Neural cell (in vitro differentiated cells): Measurements from ENCODE around the gene YIPF6. TPM values are rescaled to one million over a fixed set of nuclear protein-coding genes. Genes with fewer than 3 reads are reported as not detected.
"Not testable (repeated sequence)": the region's sequence is repeated elsewhere in the genome, so short reads cannot be mapped to it uniquely, and the experiment has no call there.

Source experiments
- H2AFZ ChIP-seq: fragments of 200-600, 300-800 bp; sonication (generic), shearing (Covaris generic); 2 replicates; pipeline ENCODE4 v1.6.0; 2014; ENCODE audit warnings: low read depth, mild to moderate bottlenecking, antibody characterized with exemption, low read length, moderate library complexity
- H3F3A ChIP-seq: fragments of 200-600 bp; shearing (Covaris generic); 2 replicates; pipeline ENCODE4 v1.6.1; 2016; ENCODE audit warnings: mild to moderate bottlenecking, moderate library complexity, mixed read lengths, antibody characterized with exemption, low read length; ENCODE audit not compliant: insufficient read depth, poor library complexity, severe bottlenecking
- H3K27ac ChIP-seq: fragments of 200-600, 300-800 bp; sonication (generic), shearing (Covaris generic); 2 replicates; pipeline ENCODE4 v1.5.1; 2014; ENCODE audit warnings: mild to moderate bottlenecking, low read length, moderate library complexity
- H3K27me3 ChIP-seq: fragments of 300-800, 200-600 bp; sonication (generic), shearing (Covaris generic); 2 replicates; pipeline ENCODE4 v1.6.0; 2014; ENCODE audit warnings: mild to moderate bottlenecking, low read depth, low read length, moderate library complexity; ENCODE audit not compliant: insufficient read depth
- H3K36me3 ChIP-seq: fragments of 300-800, 200-600 bp; sonication (generic), shearing (Covaris generic); 2 replicates; pipeline ENCODE4 v1.5.1; 2014; ENCODE audit warnings: mild to moderate bottlenecking, antibody characterized with exemption, low read length, moderate library complexity; ENCODE audit not compliant: insufficient read depth
- H3K4me2 ChIP-seq: fragments of 300-800, 200-600 bp; sonication (generic), shearing (Covaris generic); 2 replicates; pipeline ENCODE4 v1.6.0; 2014; ENCODE audit warnings: mild to moderate bottlenecking, low read length
- H3K4me3 ChIP-seq: fragments of 300-800, 200-600 bp; sonication (generic), shearing (Covaris generic); 2 replicates; pipeline ENCODE4 v1.5.1; 2014; ENCODE audit warnings: mild to moderate bottlenecking, low read length, moderate library complexity
- H3K79me2 ChIP-seq: fragments of 200-600 bp; shearing (Covaris generic); replicated peaks from 2 replicates; pipeline ENCODE4 v1.6.0; 2014; ENCODE audit warnings: mild to moderate bottlenecking, low read length, moderate library complexity; ENCODE audit not compliant: insufficient read depth
- H3K9ac ChIP-seq: fragments of 300-800, 200-600 bp; sonication (generic), shearing (Covaris generic); 2 replicates; pipeline ENCODE4 v1.6.1; 2016; ENCODE audit warnings: mild to moderate bottlenecking, low read length, mixed read lengths
- H3K9me2 ChIP-seq: fragments of 200-600 bp; shearing (Covaris generic); 2 replicates; pipeline ENCODE4 v1.6.1; 2016; ENCODE audit warnings: mild to moderate bottlenecking, low read length, mixed read lengths; ENCODE audit not compliant: insufficient read depth
- H3K9me3 ChIP-seq: fragments of 200-600, 300-800 bp; sonication (generic), shearing (Covaris generic); 2 replicates; pipeline ENCODE4 v1.6.1; 2016; ENCODE audit warnings: mild to moderate bottlenecking, mixed run types, low read length, moderate library complexity, mixed read lengths
- H4K20me1 ChIP-seq: fragments of 200-600 bp; shearing (Covaris generic); 2 replicates; pipeline ENCODE4 v1.6.1; 2016; ENCODE audit warnings: mild to moderate bottlenecking, mixed run types; ENCODE audit not compliant: insufficient read depth
- CTCF ChIP-seq: fragments of 450-650 bp; IDR thresholded peaks from 2 replicates; pipeline ENCODE4 v1.5.1; 2014; ENCODE audit warnings: antibody characterized with exemption, mild to moderate bottlenecking, moderate library complexity; ENCODE audit not compliant: poor library complexity, severe bottlenecking
- EP300 ChIP-seq: fragments of 450-650 bp; conservative IDR thresholded peaks from 2 replicates; pipeline ENCODE4 v1.6.1; 2014; ENCODE audit warnings: antibody characterized with exemption, mild to moderate bottlenecking, moderate library complexity; ENCODE audit not compliant: poor library complexity, severe bottlenecking
- EZH2 ChIP-seq: fragments of 200-600, 300-800 bp; shearing (Covaris generic), sonication (generic); IDR thresholded peaks from 2 replicates; pipeline ENCODE4 v1.6.1; 2014; ENCODE audit warnings: antibody characterized with exemption, low read length, borderline replicate concordance, mild to moderate bottlenecking; ENCODE audit not compliant: insufficient read depth, poor library complexity, severe bottlenecking
- MXI1 ChIP-seq: fragments of 450-650 bp; conservative IDR thresholded peaks from 2 replicates; pipeline ENCODE4 v1.6.1; 2014; ENCODE audit warnings: antibody characterized with exemption, mild to moderate bottlenecking; ENCODE audit not compliant: poor library complexity, severe bottlenecking
- POLR2AphosphoS5 ChIP-seq: IDR thresholded peaks from 2 replicates; pipeline ENCODE4 v1.6.1; 2012
- RAD21 ChIP-seq: fragments of 450-650 bp; conservative IDR thresholded peaks from 2 replicates; pipeline ENCODE4 v1.6.1; 2014; ENCODE audit warnings: antibody characterized with exemption, mild to moderate bottlenecking, moderate library complexity
- REST ChIP-seq: IDR thresholded peaks from 2 replicates; pipeline ENCODE4 v1.6.1; 2012; ENCODE audit warnings: borderline replicate concordance
- SMC3 ChIP-seq: fragments of 450-650 bp; conservative IDR thresholded peaks from 2 replicates; pipeline ENCODE4 v1.6.1; 2014; ENCODE audit warnings: antibody characterized with exemption, mild to moderate bottlenecking, moderate library complexity; ENCODE audit not compliant: poor library complexity
- TAF1 ChIP-seq: IDR thresholded peaks from 2 replicates; pipeline ENCODE4 v1.6.1; 2012; ENCODE audit warnings: low read depth
- polyA plus RNA-seq: library from polyadenylated mRNA; depleted of rRNA; stranded (reverse); fragments of >200 nt; gene quantifications from 2 replicates; pipeline ENCODE4 v1.2.3, GENCODE V29; 2014

Gene YIPF6
- polyA plus RNA-seq, 1 donor from 2014 or later, result 28.5 TPM

- Histone ChIP-seq H3K79me2 (no peaks in the 10 kb centered on the region), H3K9me2 (no peaks in the 10 kb centered on the region), H3K36me3 (no peaks in the 10 kb centered on the region), H3K27me3 (no peaks in the 10 kb centered on the region), H3F3A (no peaks in the 10 kb centered on the region), H3K9ac (no peak overlapping the region), H3K27ac (no peak overlapping the region), H4K20me1 (no peaks in the 10 kb centered on the region), H3K9me3 (no peaks in the 10 kb centered on the region), H3K4me3 (no peak overlapping the region), H2AFZ (no peak overlapping the region), H3K4me2 (no peak overlapping the region)
- TF ChIP-seq SMC3 (no peak), TAF1 (no peak), POLR2AphosphoS5 (no peak), EZH2 (no peak), MXI1 (no peak), EP300 (no peak), RAD21 (no peak), CTCF (no peak), REST (no peak)
These were observed 34.1 kb upstream of the YIPF6 start for GRCh38 chrX:68464796-68465195.

GRCh38 chrX:68480969-68481368 lies 17.9 kb upstream of the YIPF6 start:
- Histone ChIP-seq H3K36me3 (no peaks in the 10 kb centered on the region), H4K20me1 (no peaks in the 10 kb centered on the region), H3K9ac (no peak overlapping the region), H3K79me2 (no peaks in the 10 kb centered on the region), H3K4me3 (no peak overlapping the region), H3K27me3 (no peaks in the 10 kb centered on the region), H3K4me2 (no peak overlapping the region), H3F3A (no peaks in the 10 kb centered on the region), H2AFZ (no peak overlapping the region), H3K9me3 (no peaks in the 10 kb centered on the region), H3K9me2 (no peaks in the 10 kb centered on the region), H3K27ac (no peak overlapping the region)
- TF ChIP-seq EZH2, result no peak
- TF ChIP-seq MXI1, result no peak
- TF ChIP-seq POLR2AphosphoS5, result no peak
- no peak for TF ChIP-seq RAD21
- TF ChIP-seq REST, result no peak
- no peak for TF ChIP-seq SMC3
- TF ChIP-seq EP300, result no peak
- TF ChIP-seq TAF1, result no peak
- TF ChIP-seq CTCF, result no peak

- not testable (repeated sequence) for H3F3A ChIP-seq, H3K9me3 ChIP-seq, H3K27me3 ChIP-seq, H3K79me2 ChIP-seq, H3K4me3 ChIP-seq, H3K4me2 ChIP-seq, H3K36me3 ChIP-seq, H2AFZ ChIP-seq, H3K9me2 ChIP-seq, H3K27ac ChIP-seq, H4K20me1 ChIP-seq, H3K9ac ChIP-seq
These were observed 12.7 kb upstream of the YIPF6 start for GRCh38 chrX:68486198-68486597.
